Stimulated activated CD4-positive, alpha-beta T cell treated with anti-CD3 and anti-CD28 coated beads, Interleukin-12 subunit alpha, Interleukin-12 subunit beta, amount 100 ng/mL, for 4 hours (primary cell): ENCODE measurements around the gene VCAN.

Experiments used
- DNase-seq: peaks from one replicate; pipeline ENCODE4 v3.0.0-alpha.2; 2020

The VCAN gene

GRCh38 chr5:83540105-83540504 is 68.6 kb downstream of the VCAN start:
- DNase-seq: no peak

GRCh38 chr5:83540783-83541182 is 69.2 kb downstream of the VCAN start:
- no peak for DNase-seq

- DNase-seq: no peak
These were observed 71.3 kb downstream of the VCAN start for GRCh38 chr5:83542839-83543238.

GRCh38 chr5:83543898-83544297 is 72.4 kb downstream of the VCAN start:
- DNase-seq: no peak

- DNase-seq: no peak
These were observed 75.6 kb downstream of the VCAN start for GRCh38 chr5:83547161-83547560.

- DNase-seq: no peak
These were observed 76.3 kb downstream of the VCAN start for GRCh38 chr5:83547889-83548288.

- no peak for DNase-seq
These were observed 77.0 kb downstream of the VCAN start for GRCh38 chr5:83548581-83548980.

- DNase-seq: no peak
These were observed 77.5 kb downstream of the VCAN start for GRCh38 chr5:83549076-83549475.

GRCh38 chr5:83549674-83550073 is 78.1 kb downstream of the VCAN start:
- DNase-seq: no peak

GRCh38 chr5:83551821-83552220 is 80.3 kb downstream of the VCAN start:
- no peak for DNase-seq

- no peak for DNase-seq
These were observed 80.7 kb downstream of the VCAN start for GRCh38 chr5:83552275-83552674.

- no peak for DNase-seq
These were observed 81.5 kb downstream of the VCAN start for GRCh38 chr5:83553000-83553486.

- DNase-seq: no peak
These were observed 82.6 kb downstream of the VCAN start for GRCh38 chr5:83554133-83554532.

- no peak for DNase-seq
These were observed 83.1 kb downstream of the VCAN start for GRCh38 chr5:83554686-83555085.

GRCh38 chr5:83555263-83555662 is 83.7 kb downstream of the VCAN start:
- no peak for DNase-seq

- DNase-seq: no peak
These were observed 84.6 kb downstream of the VCAN start for GRCh38 chr5:83556190-83556589.

- DNase-seq: no peak
These were observed 87.7 kb downstream of the VCAN start for GRCh38 chr5:83559118-83559785.

- no peak for DNase-seq
These were observed 90.6 kb downstream of the VCAN start for GRCh38 chr5:83562071-83562606.

GRCh38 chr5:83562791-83563557 is 91.4 kb downstream of the VCAN start:
- DNase-seq: no peak

GRCh38 chr5:83563631-83564030 is 92.1 kb downstream of the VCAN start:
- DNase-seq: no peak

- DNase-seq: no peak
These were observed 92.7 kb downstream of the VCAN start for GRCh38 chr5:83564069-83564749.

GRCh38 chr5:83567741-83568140 is 96.2 kb downstream of the VCAN start:
- DNase-seq: no peak

- DNase-seq: no peak
These were observed 96.6 kb downstream of the VCAN start for GRCh38 chr5:83568186-83568585.

- no peak for DNase-seq
These were observed 99.4 kb downstream of the VCAN start for GRCh38 chr5:83570916-83571315.
